Stimulated activated naive CD8-positive, alpha-beta T cell treated with anti-CD3 and anti-CD28 coated beads, Interleukin-15, Interleukin-2, amounts not matched to agents 100 ng/mL and 50 ng/mL, for 24 hours (primary cell): Measurements from ENCODE around the gene ANO6.

Source experiments
- H3K27ac Mint-ChIP-seq: one replicate; pipeline ENCODE4 v1.8.0; 2021; ENCODE audit warnings: mild to moderate bottlenecking, mixed read lengths
- H3K27me3 Mint-ChIP-seq: one replicate; pipeline ENCODE4 v1.8.0; 2021; ENCODE audit warnings: mixed read lengths
- H3K36me3 Mint-ChIP-seq: one replicate; pipeline ENCODE4 v1.8.0; 2021; ENCODE audit warnings: low read depth, mixed read lengths
- H3K4me1 Mint-ChIP-seq: one replicate; pipeline ENCODE4 v1.8.0; 2021; ENCODE audit warnings: low read depth, mixed read lengths
- H3K4me3 Mint-ChIP-seq: one replicate; pipeline ENCODE4 v1.8.0; 2021; ENCODE audit warnings: mild to moderate bottlenecking, mixed read lengths
- H3K9me3 Mint-ChIP-seq: one replicate; pipeline ENCODE4 v1.8.0; 2021; ENCODE audit warnings: mixed read lengths

ANO6 gene

DNA sequence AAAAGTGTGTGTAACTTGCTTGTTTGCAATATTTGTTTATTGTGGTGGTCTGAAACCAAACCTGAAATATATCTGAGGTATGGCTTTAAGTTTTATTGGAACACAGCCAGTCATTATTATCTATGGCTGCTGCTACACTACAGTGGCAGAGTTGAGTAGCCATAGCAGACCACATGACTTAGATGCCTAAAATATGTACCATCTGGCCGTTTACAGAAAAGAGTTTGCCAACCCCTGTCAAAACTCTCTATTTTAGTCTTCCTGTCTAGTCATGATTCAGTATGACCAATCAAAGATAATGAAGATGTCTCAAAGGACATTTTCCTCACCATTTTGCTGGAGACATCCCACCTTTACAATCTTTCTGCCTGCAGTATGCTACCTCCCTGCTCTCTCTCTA, 242.3 kb downstream of the ANO6 start:
- H3K27me3 Mint-ChIP-seq, result peaks cover 4% of the 10 kb centered on the region
- no peaks in the 10 kb centered on the region for H3K4me1 Mint-ChIP-seq
- H3K27ac Mint-ChIP-seq, result no peak overlapping the region
- no peaks in the 10 kb centered on the region for H3K9me3 Mint-ChIP-seq
- no peaks in the 10 kb centered on the region for H3K36me3 Mint-ChIP-seq
- H3K4me3 Mint-ChIP-seq, result no peak overlapping the region

DNA sequence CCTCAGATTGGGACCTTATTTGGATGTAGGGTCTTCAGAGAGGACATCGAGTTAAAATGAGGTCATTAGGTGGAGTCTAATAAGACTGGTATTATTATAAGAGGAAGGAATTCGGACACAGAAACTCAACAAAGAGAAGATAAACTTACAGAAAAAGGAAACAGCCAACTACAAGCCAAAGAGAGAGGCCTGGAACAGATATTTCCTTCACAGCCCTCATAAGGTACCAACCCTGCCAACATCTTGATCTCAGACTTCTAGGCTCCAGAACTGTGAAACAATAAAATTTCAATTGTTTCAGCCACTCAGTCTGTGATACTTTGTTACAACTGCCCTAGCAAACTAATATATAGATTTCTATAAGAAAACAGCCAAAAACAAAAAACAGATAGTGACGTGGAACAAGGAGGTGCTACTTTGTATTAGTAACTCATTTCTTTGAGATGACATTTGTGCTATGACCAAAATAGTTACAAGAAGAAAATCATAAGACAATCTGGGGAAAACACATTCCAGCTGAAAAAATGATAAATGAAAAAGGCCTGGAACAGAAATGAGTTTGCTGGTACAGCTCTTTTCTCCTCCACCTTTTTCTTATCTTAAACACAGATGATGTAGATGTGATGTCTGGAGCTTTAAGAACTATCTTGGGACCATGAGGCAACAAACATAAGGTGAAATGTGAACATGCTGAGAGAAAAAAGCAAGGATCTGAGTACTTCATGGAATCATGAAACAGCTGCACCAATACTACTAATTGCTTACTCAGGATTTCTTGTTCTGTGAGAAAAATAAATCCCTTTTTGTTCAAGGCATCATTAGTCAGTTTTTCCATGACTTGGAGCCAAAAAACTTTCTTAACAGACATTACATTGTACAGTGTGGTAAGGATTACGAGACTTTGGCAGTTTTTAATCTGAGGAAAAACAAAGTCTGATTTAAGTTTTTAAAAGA, 243.2 kb downstream of the ANO6 start:
- no peaks in the 10 kb centered on the region for H3K36me3 Mint-ChIP-seq
- H3K27me3 Mint-ChIP-seq, result peaks cover 4% of the 10 kb centered on the region
- H3K9me3 Mint-ChIP-seq, result no peaks in the 10 kb centered on the region
- H3K4me3 Mint-ChIP-seq, result no peak overlapping the region
- H3K27ac Mint-ChIP-seq, result no peak overlapping the region
- H3K4me1 Mint-ChIP-seq, result no peaks in the 10 kb centered on the region

DNA sequence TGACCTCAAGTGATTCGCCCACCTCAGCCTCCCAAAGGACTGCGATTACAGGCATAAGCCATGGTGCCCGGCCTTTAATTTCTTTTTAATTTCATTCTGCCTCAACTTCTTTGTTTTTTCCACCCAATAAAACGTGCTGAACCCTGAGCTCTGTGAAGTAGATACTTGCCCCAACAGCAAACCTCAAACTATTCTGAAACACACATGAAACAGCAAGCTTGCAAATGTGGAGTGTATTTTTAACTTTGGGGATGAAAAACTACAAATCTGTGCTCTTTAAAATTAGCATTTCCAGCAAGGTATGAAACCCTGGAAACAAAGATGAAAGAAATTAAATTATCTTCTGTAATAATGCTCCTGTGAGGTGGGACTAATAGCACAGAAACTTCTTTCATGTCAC, 246.6 kb downstream of the ANO6 start:
- Mint-ChIP-seq H3K36me3 (no peaks in the 10 kb centered on the region), H3K27ac (no peak overlapping the region), H3K4me3 (no peak overlapping the region), H3K4me1 (no peaks in the 10 kb centered on the region), H3K9me3 (no peaks in the 10 kb centered on the region), H3K27me3 (peaks cover 6% of the 10 kb centered on the region)

DNA sequence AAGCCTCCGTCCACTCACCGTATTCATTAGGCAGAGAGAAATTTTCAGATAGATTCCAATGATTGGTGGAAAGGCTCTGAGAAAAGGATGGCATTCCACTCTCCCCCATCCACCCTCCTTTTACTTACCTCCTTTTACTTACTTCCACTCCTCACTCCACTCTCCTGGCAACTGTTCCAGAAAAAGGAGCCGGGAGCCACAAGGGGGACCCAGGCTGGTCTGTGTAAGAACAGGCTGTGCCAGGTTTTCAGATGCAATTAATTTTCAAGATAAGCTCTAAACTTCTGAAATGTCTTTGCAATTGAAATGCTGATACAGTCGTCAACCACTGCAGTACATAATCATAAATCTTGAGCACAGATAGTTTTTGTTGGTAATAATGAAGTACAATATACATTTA, 248.8 kb downstream of the ANO6 start:
- peaks cover 2% of the 10 kb centered on the region for H3K4me1 Mint-ChIP-seq
- H3K9me3 Mint-ChIP-seq, result no peaks in the 10 kb centered on the region
- no peak overlapping the region for H3K27ac Mint-ChIP-seq
- H3K27me3 Mint-ChIP-seq, result peaks cover 6% of the 10 kb centered on the region
- H3K36me3 Mint-ChIP-seq, result no peaks in the 10 kb centered on the region
- no peak overlapping the region for H3K4me3 Mint-ChIP-seq

DNA sequence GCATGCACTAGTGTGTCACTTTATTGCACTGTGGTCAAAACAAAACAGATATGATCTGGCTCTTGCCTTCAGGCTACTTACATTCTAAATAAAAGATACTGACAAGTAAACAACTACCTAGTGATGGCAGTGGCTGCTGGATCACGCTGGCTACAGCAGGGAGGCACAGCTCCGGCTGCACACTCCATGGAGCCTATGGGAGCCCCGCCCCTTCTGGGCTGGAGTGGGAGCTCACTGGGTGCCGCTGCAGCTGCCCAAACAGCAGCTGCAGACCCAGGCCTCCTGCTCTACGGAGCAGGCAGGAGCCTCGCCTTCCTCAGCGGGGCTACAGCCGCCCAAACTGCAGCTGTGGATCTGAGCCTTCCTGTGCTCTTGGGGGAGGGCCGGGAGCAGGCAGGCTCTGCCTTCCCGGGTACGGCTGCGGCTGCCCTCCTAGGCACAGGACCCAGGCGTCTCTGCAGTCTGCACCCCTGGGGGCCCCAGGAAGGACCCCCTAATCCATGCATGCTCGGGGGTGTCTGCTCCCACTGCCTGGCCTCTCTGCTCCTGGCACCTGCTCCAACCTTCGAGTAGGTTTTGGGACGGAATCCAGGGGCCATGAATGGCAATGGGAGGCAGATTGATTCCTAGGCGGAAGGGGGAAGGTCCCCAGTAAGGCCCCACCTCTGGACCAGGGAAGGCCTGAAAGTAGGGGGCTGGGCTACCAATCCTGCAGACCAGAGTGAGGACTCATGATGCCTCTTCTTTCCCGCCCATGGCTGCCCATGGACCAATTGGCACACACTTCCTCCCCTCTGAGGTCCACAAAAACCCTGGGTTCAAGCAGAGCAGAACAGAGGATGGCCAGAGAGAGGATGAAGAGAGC, 253.1 kb downstream of the ANO6 start:
- H3K36me3 Mint-ChIP-seq, result no peaks in the 10 kb centered on the region
- H3K9me3 Mint-ChIP-seq, result peaks cover 7% of the 10 kb centered on the region
- H3K27me3 Mint-ChIP-seq, result peaks cover 2% of the 10 kb centered on the region
- peaks cover 10% of the 10 kb centered on the region for H3K4me1 Mint-ChIP-seq
- H3K4me3 Mint-ChIP-seq, result no peak overlapping the region
- no peak overlapping the region for H3K27ac Mint-ChIP-seq

DNA sequence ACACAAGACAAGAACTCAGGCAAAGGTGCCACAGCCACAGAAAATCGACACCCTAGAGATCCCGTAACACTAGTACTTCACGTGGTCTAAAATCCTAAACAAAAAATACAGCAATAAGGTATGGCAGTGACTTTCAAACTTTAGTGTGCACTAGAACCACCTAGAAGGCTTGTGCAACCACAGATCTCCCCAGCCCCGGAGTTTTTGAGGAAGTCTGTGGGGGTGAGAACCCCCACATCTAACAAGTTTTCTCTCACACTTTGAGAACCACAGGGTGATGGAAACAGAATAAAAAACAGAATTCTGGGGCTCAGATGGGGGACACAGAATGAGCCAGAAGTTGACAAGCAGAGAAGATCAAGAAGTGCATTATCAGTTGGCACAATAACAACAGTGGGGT, 254.0 kb downstream of the ANO6 start:
- Mint-ChIP-seq H3K4me1 (peaks cover 10% of the 10 kb centered on the region), H3K27me3 (no peaks in the 10 kb centered on the region), H3K36me3 (no peaks in the 10 kb centered on the region), H3K9me3 (peaks cover 7% of the 10 kb centered on the region), H3K27ac (no peak overlapping the region), H3K4me3 (no peak overlapping the region)

DNA sequence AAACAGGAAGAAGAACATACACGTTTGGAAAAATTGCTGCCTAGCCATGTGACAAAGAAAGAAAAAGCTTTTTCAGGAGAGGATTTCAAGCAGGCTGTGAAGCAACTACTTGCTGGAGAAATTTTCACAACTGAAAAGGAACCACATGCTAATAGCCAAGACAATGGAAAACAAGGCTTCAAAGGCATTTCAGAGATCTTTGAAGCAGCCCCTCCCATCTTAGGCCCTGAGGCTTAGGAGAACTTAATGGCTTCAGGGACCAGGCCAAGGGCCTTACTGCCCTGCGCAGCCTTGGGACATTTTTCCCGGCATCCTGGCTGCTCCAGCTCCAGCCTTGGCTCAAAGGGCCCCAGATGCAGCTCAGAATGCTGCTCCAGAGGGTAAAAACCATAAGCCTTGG, 257.7 kb downstream of the ANO6 start:
- H3K9me3 Mint-ChIP-seq, result peaks cover 12% of the 10 kb centered on the region
- no peak overlapping the region for H3K4me3 Mint-ChIP-seq
- no peaks in the 10 kb centered on the region for H3K36me3 Mint-ChIP-seq
- peaks cover 10% of the 10 kb centered on the region for H3K4me1 Mint-ChIP-seq
- no peaks in the 10 kb centered on the region for H3K27me3 Mint-ChIP-seq
- no peak overlapping the region for H3K27ac Mint-ChIP-seq

DNA sequence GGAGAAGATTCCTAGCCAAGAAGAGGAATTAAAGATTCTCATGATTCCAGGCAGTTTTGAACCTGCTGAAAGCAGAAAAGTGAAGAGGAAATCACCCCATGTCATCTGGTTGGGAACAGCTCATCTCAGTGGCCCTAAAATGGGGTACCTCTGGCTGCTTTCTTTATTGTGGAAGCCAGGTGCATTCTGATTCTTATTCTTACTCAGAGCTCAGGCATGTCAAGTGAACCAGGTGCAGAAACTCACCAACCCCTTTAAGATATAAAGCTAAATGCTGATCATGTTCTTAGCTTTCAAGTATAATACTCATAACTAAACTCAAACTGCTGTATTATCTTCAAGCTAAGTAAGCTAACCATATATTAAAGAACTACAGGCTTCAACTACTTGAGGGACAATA, 259.7 kb downstream of the ANO6 start:
- Mint-ChIP-seq H3K4me3 (no peak overlapping the region), H3K9me3 (peaks cover 16% of the 10 kb centered on the region), H3K27ac (no peak overlapping the region), H3K36me3 (no peaks in the 10 kb centered on the region), H3K27me3 (no peaks in the 10 kb centered on the region), H3K4me1 (no peaks in the 10 kb centered on the region)

DNA sequence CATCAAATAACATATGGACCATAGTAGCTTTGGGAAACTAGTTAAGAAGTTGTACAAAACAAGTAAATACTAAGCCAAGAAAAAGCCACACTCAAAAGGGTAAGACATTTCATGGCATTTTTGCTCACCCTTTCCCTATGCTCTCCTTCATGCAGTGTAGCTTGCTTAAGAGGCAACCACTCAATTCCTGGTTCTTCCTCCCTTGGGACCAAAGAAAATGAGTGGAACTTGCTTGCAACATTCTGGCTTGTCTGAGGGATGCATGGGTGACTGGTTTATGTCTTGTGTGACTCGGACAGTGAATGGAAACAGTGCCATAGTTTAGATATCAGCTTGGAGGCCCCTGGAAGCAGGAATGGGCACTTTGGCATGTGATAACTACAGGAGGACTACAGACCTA, 261.6 kb downstream of the ANO6 start:
- Mint-ChIP-seq H3K9me3 (peaks cover 16% of the 10 kb centered on the region), H3K27ac (no peak overlapping the region), H3K4me1 (no peaks in the 10 kb centered on the region), H3K4me3 (no peak overlapping the region), H3K27me3 (no peaks in the 10 kb centered on the region), H3K36me3 (no peaks in the 10 kb centered on the region)

DNA sequence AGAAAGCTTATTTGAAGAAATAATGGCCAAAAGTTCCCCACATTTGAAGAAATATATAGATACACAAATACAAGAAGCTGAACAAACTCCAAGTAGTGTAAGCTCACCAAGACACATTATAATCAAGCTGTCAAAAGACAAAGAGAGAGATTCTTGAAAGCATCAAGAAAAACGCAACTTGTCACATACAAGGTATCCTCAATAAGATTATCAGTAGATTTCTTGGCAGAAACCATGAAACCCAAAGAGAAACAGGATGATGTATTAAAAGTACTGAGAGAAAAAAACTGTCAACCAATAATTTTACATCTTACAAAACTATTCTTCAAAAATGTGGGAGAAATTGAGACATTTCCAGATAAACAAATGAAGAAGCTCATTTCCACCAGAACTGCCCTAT, 263.0 kb downstream of the ANO6 start:
- no peaks in the 10 kb centered on the region for H3K36me3 Mint-ChIP-seq

DNA sequence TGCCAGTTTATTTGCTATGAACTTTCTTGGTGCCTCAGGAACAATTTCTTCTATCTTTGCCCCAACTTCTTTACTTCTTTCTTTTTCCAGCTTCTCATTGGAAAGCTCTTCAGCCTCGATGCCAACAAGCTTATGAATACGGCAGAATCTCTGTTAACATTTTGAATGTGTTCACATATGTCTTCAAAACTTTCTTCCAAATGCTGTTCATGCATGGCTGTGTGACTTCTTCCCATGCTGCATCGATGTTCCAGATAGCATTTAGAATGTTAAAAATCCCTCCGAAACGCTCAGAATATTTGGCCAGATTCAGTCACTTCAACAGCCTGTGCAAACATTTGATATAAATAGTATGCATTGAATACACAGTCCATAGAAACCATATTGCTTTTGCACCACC, 265.9 kb downstream of the ANO6 start:
- Mint-ChIP-seq H3K27ac (no peak overlapping the region), H3K4me3 (no peak overlapping the region)

More for the DNA sequence above, 263.0 kb downstream of the ANO6 start:
- H3K27me3 Mint-ChIP-seq, result no peaks in the 10 kb centered on the region
- no peak overlapping the region for H3K4me3 Mint-ChIP-seq
- H3K4me1 Mint-ChIP-seq, result no peaks in the 10 kb centered on the region
- peaks cover 10% of the 10 kb centered on the region for H3K9me3 Mint-ChIP-seq
- no peak overlapping the region for H3K27ac Mint-ChIP-seq

DNA sequence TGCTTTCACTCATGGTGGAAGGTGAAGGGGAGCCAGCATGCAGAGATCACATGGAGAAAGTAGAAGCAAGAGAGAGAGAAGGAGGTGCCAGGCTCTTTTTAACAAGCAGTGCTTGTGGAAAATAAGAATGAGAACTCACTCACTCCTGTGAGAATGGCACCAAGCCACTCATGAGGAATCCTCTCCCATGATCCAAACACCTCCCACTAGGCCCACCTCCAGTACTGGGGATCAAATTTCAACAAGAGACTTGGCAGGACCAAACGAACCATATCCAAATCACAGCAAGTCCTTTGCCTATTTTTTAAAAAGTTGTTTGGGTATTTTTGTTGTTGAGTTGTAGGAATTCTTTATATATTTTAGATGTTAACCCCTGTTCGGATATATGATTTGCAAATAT, 267.7 kb downstream of the ANO6 start:
- Mint-ChIP-seq H3K27ac (no peak overlapping the region), H3K27me3 (no peaks in the 10 kb centered on the region), H3K4me3 (no peak overlapping the region), H3K9me3 (peaks cover 5% of the 10 kb centered on the region), H3K36me3 (no peaks in the 10 kb centered on the region), H3K4me1 (no peaks in the 10 kb centered on the region)

More for the DNA sequence above, 265.9 kb downstream of the ANO6 start:
- peaks cover 10% of the 10 kb centered on the region for H3K9me3 Mint-ChIP-seq
- H3K4me1 Mint-ChIP-seq, result no peaks in the 10 kb centered on the region
- H3K36me3 Mint-ChIP-seq, result no peaks in the 10 kb centered on the region
- H3K27me3 Mint-ChIP-seq, result no peaks in the 10 kb centered on the region
